GM10266 (cell line): Measurements from ENCODE around the gene MAB21L3.

Experiments
- DNase-seq: peaks from one replicate; pipeline ENCODE4 v3.0.0; 2012; ENCODE audit errors: extremely low spot score
- CTCF ChIP-seq: IDR thresholded peaks from 2 replicates; pipeline ENCODE4 v1.5.1; 2012; ENCODE audit warnings: mild to moderate bottlenecking, low read depth; ENCODE audit not compliant: control insufficient read depth, insufficient read depth; ENCODE audit errors: missing control alignments

The MAB21L3 gene

GRCh38 chr1:116150368-116150767, 39.2 kb downstream of the MAB21L3 start:
- no peak for TF ChIP-seq CTCF
- no peak for DNase-seq

- DNase-seq, result peak; percentile 95
- peak; percentile 97 for TF ChIP-seq CTCF
Observed at GRCh38 chr1:116151739-116152576, 40.8 kb downstream of the MAB21L3 start.

GRCh38 chr1:116152577-116152943, 41.4 kb downstream of the MAB21L3 start:
- no peak for DNase-seq
- TF ChIP-seq CTCF, result no peak

GRCh38 chr1:116152950-116153691, 41.9 kb downstream of the MAB21L3 start:
- no peak for TF ChIP-seq CTCF
- DNase-seq, result no peak

GRCh38 chr1:116153692-116154031, 42.5 kb downstream of the MAB21L3 start:
- DNase-seq, result no peak
- TF ChIP-seq CTCF, result no peak

GRCh38 chr1:116154536-116154935, 43.3 kb downstream of the MAB21L3 start:
- no peak for TF ChIP-seq CTCF
- DNase-seq, result no peak

GRCh38 chr1:116157096-116157495, 45.9 kb downstream of the MAB21L3 start:
- no peak for DNase-seq
- TF ChIP-seq CTCF, result no peak
